Transverse colon (tissue), 3 donors: ENCODE results near the gene GMPPA.

Source experiments
- EP300 ChIP-seq: sonication (generic); formaldehyde crosslinking; IDR thresholded peaks from one replicate; pipeline ENCODE4 v1.6.1; 2017; ENCODE audit warnings: antibody characterized with exemption, low read depth
- TF ChIP-seq, protein P1 (sequence below), 5 experiments: fragments of 200-600 bp in 3 of 5; fragments of 450-650 bp in 2 of 5; sonication (generic) in 3 of 5; IDR thresholded peaks; 1 replicate in 2 of 5; 2 replicates in 3 of 5; pipeline ENCODE4 v1.5.1; 2016 to 2017; ENCODE audit warnings: antibody characterized with exemption in 5 of 5, inconsistent platforms in 3 of 5, mild to moderate bottlenecking in 2 of 5, moderate library complexity in 1 of 5

DNA sequence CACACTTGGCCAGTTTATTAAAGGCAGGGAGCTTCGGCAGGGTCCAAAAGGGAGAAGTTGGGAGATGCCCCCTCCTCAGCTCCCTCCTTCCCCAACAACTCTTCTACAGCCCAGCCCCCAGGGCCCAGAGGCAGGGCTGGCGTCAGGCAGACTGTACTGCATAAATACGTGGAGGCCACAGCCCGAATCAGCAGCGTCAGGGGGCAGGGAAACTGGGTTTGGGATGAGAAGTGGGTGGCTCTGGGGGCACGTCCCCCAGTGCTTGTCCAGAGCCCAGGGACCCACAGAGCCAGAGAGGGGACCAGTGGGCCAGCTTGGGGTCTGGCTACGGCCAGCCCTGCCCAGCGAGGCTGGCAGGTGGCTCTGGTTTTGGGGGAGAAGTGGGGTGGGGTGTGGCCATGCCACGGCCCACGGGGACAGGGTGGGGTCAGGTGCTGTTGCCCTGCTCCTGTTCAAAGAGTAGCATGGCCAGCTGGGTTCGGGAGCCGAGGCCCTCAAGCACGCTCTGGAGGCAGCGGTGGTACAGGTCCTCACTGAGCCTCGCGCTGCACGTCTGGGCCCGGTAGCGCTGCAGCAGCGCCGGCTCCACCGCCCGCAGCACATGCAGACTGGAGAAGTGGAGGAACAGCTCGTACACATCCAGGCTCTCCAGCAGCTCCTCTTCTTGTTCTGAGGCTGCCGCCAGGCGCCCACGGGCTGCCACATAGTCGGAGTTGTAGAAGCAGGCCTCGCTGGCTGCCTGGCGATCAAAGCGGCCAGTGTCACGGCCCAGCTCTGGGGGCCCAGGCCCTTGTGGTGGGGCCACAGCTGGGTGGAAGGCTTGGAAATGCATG lies 40.5 kb downstream of the GMPPA start:
- TF ChIP-seq, protein P1, sequence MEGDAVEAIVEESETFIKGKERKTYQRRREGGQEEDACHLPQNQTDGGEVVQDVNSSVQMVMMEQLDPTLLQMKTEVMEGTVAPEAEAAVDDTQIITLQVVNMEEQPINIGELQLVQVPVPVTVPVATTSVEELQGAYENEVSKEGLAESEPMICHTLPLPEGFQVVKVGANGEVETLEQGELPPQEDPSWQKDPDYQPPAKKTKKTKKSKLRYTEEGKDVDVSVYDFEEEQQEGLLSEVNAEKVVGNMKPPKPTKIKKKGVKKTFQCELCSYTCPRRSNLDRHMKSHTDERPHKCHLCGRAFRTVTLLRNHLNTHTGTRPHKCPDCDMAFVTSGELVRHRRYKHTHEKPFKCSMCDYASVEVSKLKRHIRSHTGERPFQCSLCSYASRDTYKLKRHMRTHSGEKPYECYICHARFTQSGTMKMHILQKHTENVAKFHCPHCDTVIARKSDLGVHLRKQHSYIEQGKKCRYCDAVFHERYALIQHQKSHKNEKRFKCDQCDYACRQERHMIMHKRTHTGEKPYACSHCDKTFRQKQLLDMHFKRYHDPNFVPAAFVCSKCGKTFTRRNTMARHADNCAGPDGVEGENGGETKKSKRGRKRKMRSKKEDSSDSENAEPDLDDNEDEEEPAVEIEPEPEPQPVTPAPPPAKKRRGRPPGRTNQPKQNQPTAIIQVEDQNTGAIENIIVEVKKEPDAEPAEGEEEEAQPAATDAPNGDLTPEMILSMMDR (IDR thresholded peaks at IDR 0.05) = no peak
- no peak for TF ChIP-seq EP300
